Islet precursor cell (in vitro differentiated cells): Measurements from ENCODE around the gene PPP2R5E.

Experiments used
- DNase-seq: peaks from one replicate; pipeline ENCODE4 v3.0.0-alpha.2; 2018

PPP2R5E gene

GRCh38 chr14:63517354-63517753 lies 25.8 kb downstream of the PPP2R5E start:
- no peak for DNase-seq

GRCh38 chr14:63515240-63515639 lies 27.9 kb downstream of the PPP2R5E start:
- DNase-seq: no peak

- no peak for DNase-seq
Observed at GRCh38 chr14:63513756-63514155, 29.4 kb downstream of the PPP2R5E start.

- DNase-seq: no peak
Observed at GRCh38 chr14:63512861-63513260, 30.3 kb downstream of the PPP2R5E start.

- no peak for DNase-seq
Observed at GRCh38 chr14:63510538-63510937, 32.6 kb downstream of the PPP2R5E start.

- no peak for DNase-seq
Observed at GRCh38 chr14:63508033-63508432, 35.1 kb downstream of the PPP2R5E start.

- DNase-seq: no peak
Observed at GRCh38 chr14:63504648-63505047, 38.5 kb downstream of the PPP2R5E start.

- DNase-seq: no peak
Observed at GRCh38 chr14:63501429-63501828, 41.7 kb downstream of the PPP2R5E start.

- DNase-seq: no peak
Observed at GRCh38 chr14:63499701-63500250, 43.4 kb downstream of the PPP2R5E start.

GRCh38 chr14:63496837-63497400 lies 46.3 kb downstream of the PPP2R5E start:
- DNase-seq: no peak

- DNase-seq: peak; percentile 61
Observed at GRCh38 chr14:63493246-63493645, 49.9 kb downstream of the PPP2R5E start.

GRCh38 chr14:63492391-63492790 lies 50.8 kb downstream of the PPP2R5E start:
- DNase-seq: no peak

GRCh38 chr14:63487724-63488123 lies 55.5 kb downstream of the PPP2R5E start:
- DNase-seq: no peak

GRCh38 chr14:63486738-63487137 lies 56.4 kb downstream of the PPP2R5E start:
- no peak for DNase-seq

GRCh38 chr14:63483315-63483714 lies 59.9 kb downstream of the PPP2R5E start:
- no peak for DNase-seq

- DNase-seq: no peak
Observed at GRCh38 chr14:63480599-63480998, 62.6 kb downstream of the PPP2R5E start.

GRCh38 chr14:63478437-63478852 lies 64.7 kb downstream of the PPP2R5E start:
- no peak for DNase-seq

- no peak for DNase-seq
Observed at GRCh38 chr14:63478010-63478409, 65.2 kb downstream of the PPP2R5E start.

GRCh38 chr14:63477556-63477955 lies 65.6 kb downstream of the PPP2R5E start:
- DNase-seq: no peak

GRCh38 chr14:63475761-63476160 lies 67.4 kb downstream of the PPP2R5E start:
- no peak for DNase-seq

- DNase-seq: no peak
Observed at GRCh38 chr14:63474844-63475243, 68.3 kb downstream of the PPP2R5E start.

- no peak for DNase-seq
Observed at GRCh38 chr14:63474111-63474510, 69.1 kb downstream of the PPP2R5E start.

GRCh38 chr14:63472986-63473788 lies 70.0 kb downstream of the PPP2R5E start:
- DNase-seq: no peak
